Stomach (tissue), 4 donors: Measurements from ENCODE around the gene ACACB.

Experiments
- POLR2A ChIP-seq, 4 donors: fragments of 450-650 bp; IDR thresholded peaks; one replicate each; pipeline ENCODE4 v1.6.1; 2016; ENCODE audit warnings: antibody characterized with exemption in 4 of 4, control low read depth in 2 of 4, mild to moderate bottlenecking in 1 of 4, moderate library complexity in 1 of 4
- TF ChIP-seq, protein P1 (sequence below), 7 experiments: fragments of 450-650 bp in 4 of 7; fragments of 200-600 bp in 3 of 7; sonication (generic) in 3 of 7; IDR thresholded peaks; one replicate each; pipeline ENCODE4 v1.5.1; 2016 to 2019; ENCODE audit warnings: antibody characterized with exemption in 7 of 7, control low read depth in 2 of 7, mild to moderate bottlenecking in 1 of 7

DNA sequence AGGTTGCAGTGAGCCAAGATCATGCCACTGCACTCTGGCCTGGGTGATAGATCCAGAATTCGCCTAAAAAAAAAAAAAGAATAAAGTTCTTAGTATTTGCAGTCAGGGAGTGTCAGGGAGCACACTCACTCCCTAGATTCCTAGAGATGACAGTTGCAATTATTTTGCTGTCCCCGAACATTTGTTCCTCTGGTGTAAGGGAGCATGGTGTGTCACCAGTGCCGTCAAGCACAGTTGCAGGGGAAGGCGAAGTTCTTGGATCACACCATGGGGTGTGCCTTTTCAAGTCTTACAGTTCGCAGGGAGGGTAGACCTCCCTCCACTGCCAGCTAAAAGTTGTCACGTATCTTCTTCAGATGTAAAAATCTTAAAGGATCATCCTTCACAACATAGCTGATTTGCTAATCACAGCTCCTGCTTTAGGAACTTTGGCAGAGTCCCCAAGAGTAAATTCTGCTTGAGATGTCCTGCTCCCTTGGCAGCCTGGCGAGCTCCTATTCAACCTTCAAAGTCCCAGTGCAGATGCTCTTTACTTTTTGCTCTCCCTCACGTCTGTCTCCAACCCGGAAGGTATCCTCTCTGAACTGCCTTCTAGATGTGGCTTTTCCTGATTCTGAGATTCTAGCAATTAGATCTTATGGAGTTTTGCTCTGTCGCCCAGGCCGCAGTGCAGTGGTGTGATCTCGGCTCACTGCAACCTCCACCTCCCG is 11.3 kb downstream of the ACACB start:
- TF ChIP-seq, protein P1, sequence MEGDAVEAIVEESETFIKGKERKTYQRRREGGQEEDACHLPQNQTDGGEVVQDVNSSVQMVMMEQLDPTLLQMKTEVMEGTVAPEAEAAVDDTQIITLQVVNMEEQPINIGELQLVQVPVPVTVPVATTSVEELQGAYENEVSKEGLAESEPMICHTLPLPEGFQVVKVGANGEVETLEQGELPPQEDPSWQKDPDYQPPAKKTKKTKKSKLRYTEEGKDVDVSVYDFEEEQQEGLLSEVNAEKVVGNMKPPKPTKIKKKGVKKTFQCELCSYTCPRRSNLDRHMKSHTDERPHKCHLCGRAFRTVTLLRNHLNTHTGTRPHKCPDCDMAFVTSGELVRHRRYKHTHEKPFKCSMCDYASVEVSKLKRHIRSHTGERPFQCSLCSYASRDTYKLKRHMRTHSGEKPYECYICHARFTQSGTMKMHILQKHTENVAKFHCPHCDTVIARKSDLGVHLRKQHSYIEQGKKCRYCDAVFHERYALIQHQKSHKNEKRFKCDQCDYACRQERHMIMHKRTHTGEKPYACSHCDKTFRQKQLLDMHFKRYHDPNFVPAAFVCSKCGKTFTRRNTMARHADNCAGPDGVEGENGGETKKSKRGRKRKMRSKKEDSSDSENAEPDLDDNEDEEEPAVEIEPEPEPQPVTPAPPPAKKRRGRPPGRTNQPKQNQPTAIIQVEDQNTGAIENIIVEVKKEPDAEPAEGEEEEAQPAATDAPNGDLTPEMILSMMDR (IDR thresholded peaks at IDR 0.05), result no peak
- no peak for TF ChIP-seq POLR2A (IDR thresholded peaks at IDR 0.05)
